Breast epithelium (tissue), 3 donors: ENCODE measurements around the gene CPED1.

ENCODE experiments used
- CTCF ChIP-seq, 3 donors: fragments of 450-650 bp; IDR thresholded peaks; one replicate each; pipeline ENCODE4 v1.5.1; 2016 to 2017; ENCODE audit warnings: antibody characterized with exemption in 3 of 3, mild to moderate bottlenecking in 3 of 3, moderate library complexity in 3 of 3
- POLR2A ChIP-seq: fragments of 450-650 bp; IDR thresholded peaks from one replicate; pipeline ENCODE4 v1.6.1; 2016; ENCODE audit warnings: antibody characterized with exemption, mild to moderate bottlenecking, moderate library complexity
- POLR2AphosphoS5 ChIP-seq, 3 donors: sonication (generic); formaldehyde crosslinking; IDR thresholded peaks; one replicate each; pipeline ENCODE4 v1.6.1; 2017; ENCODE audit warnings: antibody characterized with exemption in 3 of 3

GRCh38 chr7:121073463-121074099 lies 85.1 kb downstream of the CPED1 start:
- TF ChIP-seq CTCF (IDR thresholded peaks at IDR 0.05) (no peak), POLR2A (no peak), POLR2AphosphoS5 (IDR thresholded peaks at IDR 0.05) (no peak)
